H1 (cell line): ENCODE measurements around the gene MORF4L1. TPM values are rescaled to one million over a fixed set of nuclear protein-coding genes. Genes with fewer than 3 reads are reported as not detected.
A peak's percentile ranks its signal among the peaks of the same experiment; 100 is the strongest.

Experiments
- ASH2L ChIP-seq: fragments of 200-600, 300-600 bp; sonication (generic); IDR thresholded peaks from one replicate; pipeline ENCODE4 v1.7.1; 2017; ENCODE audit warnings: low read length
- CEBPB ChIP-seq: IDR thresholded peaks from 2 replicates; pipeline ENCODE4 v1.6.1; 2012; ENCODE audit warnings: low read depth, low read length
- CTBP2 ChIP-seq: IDR thresholded peaks from 2 replicates; pipeline ENCODE4 v1.7.0; 2011; ENCODE audit warnings: borderline replicate concordance, mild to moderate bottlenecking, moderate library complexity, mixed read lengths, low read length; ENCODE audit not compliant: insufficient read depth, insufficient read length
- NANOG ChIP-seq: IDR thresholded peaks from 2 replicates; pipeline ENCODE4 v1.6.1; 2011; ENCODE audit warnings: low read length, low read depth, mild to moderate bottlenecking, inconsistent platforms; ENCODE audit not compliant: insufficient read depth, poor library complexity, severe bottlenecking
- NRF1 ChIP-seq: IDR thresholded peaks from 2 replicates; pipeline ENCODE4 v1.6.1; 2011; ENCODE audit warnings: mild to moderate bottlenecking, low read depth, low read length, improper control_type of control experiment
- RBBP5 ChIP-seq: IDR thresholded peaks from 2 replicates; pipeline ENCODE4 v1.7.1; 2012; ENCODE audit warnings: low read depth, mild to moderate bottlenecking, inconsistent platforms, low read length, moderate library complexity, borderline replicate concordance
- RFX5 ChIP-seq: IDR thresholded peaks from 2 replicates; pipeline ENCODE4 v1.6.1; 2011; ENCODE audit warnings: low read depth, low read length, improper control_type of control experiment, borderline replicate concordance
- SIX5 ChIP-seq: IDR thresholded peaks from 2 replicates; pipeline ENCODE4 v1.6.1; 2011; ENCODE audit warnings: mild to moderate bottlenecking, low read depth, low read length
- SP4 ChIP-seq: IDR thresholded peaks from 2 replicates; pipeline ENCODE4 v1.6.1; 2012; ENCODE audit warnings: low read length, inconsistent platforms
- TAF1 ChIP-seq: IDR thresholded peaks from 2 replicates; pipeline ENCODE4 v1.6.1; 2011; ENCODE audit warnings: mild to moderate bottlenecking, low read depth, low read length
- TAF7 ChIP-seq: optimal IDR thresholded peaks from 2 replicates; pipeline ENCODE3; 2011; ENCODE audit warnings: low read depth, mild to moderate bottlenecking, inconsistent platforms, low read length, moderate library complexity, borderline replicate concordance
- TEAD4 ChIP-seq: IDR thresholded peaks from 2 replicates; pipeline ENCODE4 v1.6.1; 2012; ENCODE audit warnings: low read depth, low read length, inconsistent platforms, mixed read lengths
- polyA plus RNA-seq, 7 experiments: library from polyadenylated mRNA; depleted of rRNA in 3 of 7; stranded (reverse) in 5 of 7; unstranded in 2 of 7; fragments of >200 nt in 5 of 7; fragments of 200-250 nt in 2 of 7; gene quantifications; 1 replicate in 5 of 7; 2 replicates in 1 of 7; 4 replicates in 1 of 7; pipeline versions ENCODE4 v1.2.1 to v1.2.3, GENCODE V29; 2011 to 2013; ENCODE audit warnings: missing spikeins in 2 of 7, mixed read lengths in 2 of 7
- total RNA-seq: library from RNA; stranded (reverse); fragmentation: NEBNext Ultra II Directional; extraction: Animal tissue kit (Norgen Biotek cat#: 25700); gene quantifications from 2 replicates; pipeline ENCODE4 v1.2.1, GENCODE V29; 2021
- TF ChIP-seq, protein P1 (sequence below), 3 experiments: IDR thresholded peaks; 1 replicate in 2 of 3; 2 replicates in 1 of 3; pipeline versions ENCODE4 v1.5.1 to v1.6.1; 2011; ENCODE audit warnings: low read length in 3 of 3, mild to moderate bottlenecking in 3 of 3, inconsistent platforms in 2 of 3, low read depth in 1 of 3, moderate library complexity in 1 of 3; ENCODE audit not compliant: insufficient read depth in 1 of 3; ENCODE audit errors: control extremely low read depth in 1 of 3

Gene MORF4L1
- total and polyA plus RNA-seq, 2 of the 8 experiments (the other 6 are each of a cell fraction or from before 2014, with no cell fraction given), result 260 to 533 TPM

DNA sequence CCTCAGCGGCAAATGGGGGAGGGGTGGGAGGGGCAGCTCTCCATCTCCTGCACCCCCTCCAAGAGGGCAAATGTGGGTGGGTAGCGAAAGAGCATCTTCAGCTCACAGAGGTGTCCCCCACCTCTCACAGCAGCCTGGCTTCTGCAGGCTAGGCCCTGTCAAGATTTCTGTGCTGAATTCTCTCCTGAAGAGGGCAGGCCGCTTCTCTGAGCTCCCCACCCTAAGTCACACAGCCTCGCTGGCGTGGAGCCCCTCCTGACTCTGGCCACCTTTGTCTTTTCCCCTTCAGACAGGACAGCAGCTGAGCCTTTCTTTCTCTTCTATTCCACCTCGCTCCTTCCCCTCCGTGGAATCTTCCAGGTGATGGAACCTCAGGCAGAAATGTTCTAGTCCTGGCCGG is 35.1 kb upstream of the MORF4L1 start (continued):
- TF ChIP-seq TAF1 (no peak), RFX5 (no peak), NRF1 (no peak), TEAD4 (0 out of 2 replicates have a peak, but pooled peaks have one; percentile 42), SIX5 (no peak), RBBP5 (no peak), SP4 (no peak), CTBP2 (no peak), ASH2L (no peak), CEBPB (no peak), TAF7 (no peak), NANOG (no peak)
- TF ChIP-seq, protein P1, sequence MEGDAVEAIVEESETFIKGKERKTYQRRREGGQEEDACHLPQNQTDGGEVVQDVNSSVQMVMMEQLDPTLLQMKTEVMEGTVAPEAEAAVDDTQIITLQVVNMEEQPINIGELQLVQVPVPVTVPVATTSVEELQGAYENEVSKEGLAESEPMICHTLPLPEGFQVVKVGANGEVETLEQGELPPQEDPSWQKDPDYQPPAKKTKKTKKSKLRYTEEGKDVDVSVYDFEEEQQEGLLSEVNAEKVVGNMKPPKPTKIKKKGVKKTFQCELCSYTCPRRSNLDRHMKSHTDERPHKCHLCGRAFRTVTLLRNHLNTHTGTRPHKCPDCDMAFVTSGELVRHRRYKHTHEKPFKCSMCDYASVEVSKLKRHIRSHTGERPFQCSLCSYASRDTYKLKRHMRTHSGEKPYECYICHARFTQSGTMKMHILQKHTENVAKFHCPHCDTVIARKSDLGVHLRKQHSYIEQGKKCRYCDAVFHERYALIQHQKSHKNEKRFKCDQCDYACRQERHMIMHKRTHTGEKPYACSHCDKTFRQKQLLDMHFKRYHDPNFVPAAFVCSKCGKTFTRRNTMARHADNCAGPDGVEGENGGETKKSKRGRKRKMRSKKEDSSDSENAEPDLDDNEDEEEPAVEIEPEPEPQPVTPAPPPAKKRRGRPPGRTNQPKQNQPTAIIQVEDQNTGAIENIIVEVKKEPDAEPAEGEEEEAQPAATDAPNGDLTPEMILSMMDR (IDR thresholded peaks at IDR 0.05; ENCODE audit: control extremely low read depth in 1 of 3, insufficient read depth in 1 of 3, low read depth in 1 of 3, low read length in 3 of 3), result peak; percentile 28 to 43 (median 32)
